ENCODE data around the gene SH2D3A. TPM values are rescaled to one million over a fixed set of nuclear protein-coding genes. Genes with fewer than 3 reads are reported as not detected.

Gene SH2D3A
- total RNA-seq, 1 experiment from 2014 or later = 75.7 TPM

GRCh38 chr19:6791237-6791636, 24.0 kb upstream of the SH2D3A start:
- Histone ChIP-seq H4K20me1 (ENCODE audit: insufficient read depth) (no peaks in the 10 kb centered on the region), H2AFZ (ENCODE audit: low read depth, low read length, poor library complexity, severe bottlenecking) (no peak overlapping the region), H3K27me3 (ENCODE audit: insufficient read depth, low read length) (no peaks in the 10 kb centered on the region), H3K27ac (ENCODE audit: low read depth, low read length) (no peak overlapping the region), H3K9me2 (ENCODE audit: insufficient read depth) (no peaks in the 10 kb centered on the region), H3K79me2 (ENCODE audit: insufficient read depth, low read length) (no peaks in the 10 kb centered on the region), H3K4me3 (replicated peaks in 1 of 2; ENCODE audit: low read depth in 1 of 2, low read length in 2 of 2) (no peak overlapping the region), H3K36me3 (ENCODE audit: control insufficient read depth in 1 of 2, insufficient read depth in 2 of 2, low read length in 2 of 2) (no peaks in the 10 kb centered on the region), H3K4me2 (ENCODE audit: low read length) (no peak overlapping the region), H3K9ac (ENCODE audit: low read length) (no peak overlapping the region), H3K4me1 (ENCODE audit: control insufficient read depth in 1 of 2, insufficient read depth in 2 of 2, low read length in 2 of 2) (peaks cover 2 to 5% of the 10 kb centered on the region in 2 experiments; a peak in 3 of 4 replicates), H3K9me3 (ENCODE audit: control insufficient read depth in 1 of 2, insufficient read depth in 1 of 2, low read depth in 1 of 2, low read length in 2 of 2) (no peaks in the 10 kb centered on the region; a peak in 1 of 4 replicates)
- ChIA-PET RAD21 (ENCODE audit: low non-redundant PET in 1 of 2, low total read pairs in 2 of 2, uncharacterized antibody in 2 of 2, unreplicated experiment in 2 of 2) (no interaction called here), POLR2A (no interaction called here), CTCF (no interaction called here)
- TF ChIP-seq SRF (IDR thresholded peaks at IDR 0.05; ENCODE audit: low read depth) (no peak), CEBPB (IDR thresholded peaks at IDR 0.05; ENCODE audit: low read depth) (no peak), RAD21 (IDR thresholded peaks at IDR 0.05; ENCODE audit: low read depth) (no peak), EGR1 (IDR thresholded peaks at IDR 0.05; ENCODE audit: low read depth) (no peak), YY1 (IDR thresholded peaks at IDR 0.05; ENCODE audit: extremely low read depth, insufficient replicate concordance, low read depth, low read length) (no peak), ELF1 (IDR thresholded peaks at IDR 0.05; ENCODE audit: borderline replicate concordance, low read depth) (no peak), POLR2A (IDR thresholded peaks at IDR 0.05; ENCODE audit: borderline replicate concordance, extremely low read depth, insufficient read depth, insufficient read length) (no peak), FOSL1 (IDR thresholded peaks at IDR 0.05; ENCODE audit: low read depth) (no peak), EZH2 (IDR thresholded peaks at IDR 0.05) (no peak), ZFX (IDR thresholded peaks at IDR 0.05) (no peak), POLR2AphosphoS5 (IDR thresholded peaks at IDR 0.05; ENCODE audit: low read depth, low read length) (no peak), SP1 (IDR thresholded peaks at IDR 0.05; ENCODE audit: low read depth) (no peak), JUND (IDR thresholded peaks at IDR 0.05) (no peak), ZNF274 (IDR thresholded peaks at IDR 0.05; ENCODE audit: low read depth, low read length) (no peak), CBX3 (IDR thresholded peaks at IDR 0.05; ENCODE audit: low read depth) (no peak), TCF7L2 (IDR thresholded peaks at IDR 0.05; ENCODE audit: borderline replicate concordance, extremely low read depth, insufficient read depth, insufficient read length) (no peak)
- TF ChIP-seq, protein P1, sequence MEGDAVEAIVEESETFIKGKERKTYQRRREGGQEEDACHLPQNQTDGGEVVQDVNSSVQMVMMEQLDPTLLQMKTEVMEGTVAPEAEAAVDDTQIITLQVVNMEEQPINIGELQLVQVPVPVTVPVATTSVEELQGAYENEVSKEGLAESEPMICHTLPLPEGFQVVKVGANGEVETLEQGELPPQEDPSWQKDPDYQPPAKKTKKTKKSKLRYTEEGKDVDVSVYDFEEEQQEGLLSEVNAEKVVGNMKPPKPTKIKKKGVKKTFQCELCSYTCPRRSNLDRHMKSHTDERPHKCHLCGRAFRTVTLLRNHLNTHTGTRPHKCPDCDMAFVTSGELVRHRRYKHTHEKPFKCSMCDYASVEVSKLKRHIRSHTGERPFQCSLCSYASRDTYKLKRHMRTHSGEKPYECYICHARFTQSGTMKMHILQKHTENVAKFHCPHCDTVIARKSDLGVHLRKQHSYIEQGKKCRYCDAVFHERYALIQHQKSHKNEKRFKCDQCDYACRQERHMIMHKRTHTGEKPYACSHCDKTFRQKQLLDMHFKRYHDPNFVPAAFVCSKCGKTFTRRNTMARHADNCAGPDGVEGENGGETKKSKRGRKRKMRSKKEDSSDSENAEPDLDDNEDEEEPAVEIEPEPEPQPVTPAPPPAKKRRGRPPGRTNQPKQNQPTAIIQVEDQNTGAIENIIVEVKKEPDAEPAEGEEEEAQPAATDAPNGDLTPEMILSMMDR (IDR thresholded peaks at IDR 0.05 in 2 of 3, conservative IDR thresholded peaks at IDR 0.05 in 1 of 3; ENCODE audit: borderline replicate concordance in 1 of 3, insufficient read depth in 1 of 3, low read depth in 2 of 3, low read length in 2 of 3) = no peak
- TF ChIP-seq, protein P2, sequence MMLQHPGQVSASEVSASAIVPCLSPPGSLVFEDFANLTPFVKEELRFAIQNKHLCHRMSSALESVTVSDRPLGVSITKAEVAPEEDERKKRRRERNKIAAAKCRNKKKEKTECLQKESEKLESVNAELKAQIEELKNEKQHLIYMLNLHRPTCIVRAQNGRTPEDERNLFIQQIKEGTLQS (IDR thresholded peaks at IDR 0.05) = no peak
- TF ChIP-seq, protein P3, sequence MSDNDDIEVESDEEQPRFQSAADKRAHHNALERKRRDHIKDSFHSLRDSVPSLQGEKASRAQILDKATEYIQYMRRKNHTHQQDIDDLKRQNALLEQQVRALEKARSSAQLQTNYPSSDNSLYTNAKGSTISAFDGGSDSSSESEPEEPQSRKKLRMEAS (IDR thresholded peaks at IDR 0.05) = no peak
- TF ChIP-seq, protein P4, sequence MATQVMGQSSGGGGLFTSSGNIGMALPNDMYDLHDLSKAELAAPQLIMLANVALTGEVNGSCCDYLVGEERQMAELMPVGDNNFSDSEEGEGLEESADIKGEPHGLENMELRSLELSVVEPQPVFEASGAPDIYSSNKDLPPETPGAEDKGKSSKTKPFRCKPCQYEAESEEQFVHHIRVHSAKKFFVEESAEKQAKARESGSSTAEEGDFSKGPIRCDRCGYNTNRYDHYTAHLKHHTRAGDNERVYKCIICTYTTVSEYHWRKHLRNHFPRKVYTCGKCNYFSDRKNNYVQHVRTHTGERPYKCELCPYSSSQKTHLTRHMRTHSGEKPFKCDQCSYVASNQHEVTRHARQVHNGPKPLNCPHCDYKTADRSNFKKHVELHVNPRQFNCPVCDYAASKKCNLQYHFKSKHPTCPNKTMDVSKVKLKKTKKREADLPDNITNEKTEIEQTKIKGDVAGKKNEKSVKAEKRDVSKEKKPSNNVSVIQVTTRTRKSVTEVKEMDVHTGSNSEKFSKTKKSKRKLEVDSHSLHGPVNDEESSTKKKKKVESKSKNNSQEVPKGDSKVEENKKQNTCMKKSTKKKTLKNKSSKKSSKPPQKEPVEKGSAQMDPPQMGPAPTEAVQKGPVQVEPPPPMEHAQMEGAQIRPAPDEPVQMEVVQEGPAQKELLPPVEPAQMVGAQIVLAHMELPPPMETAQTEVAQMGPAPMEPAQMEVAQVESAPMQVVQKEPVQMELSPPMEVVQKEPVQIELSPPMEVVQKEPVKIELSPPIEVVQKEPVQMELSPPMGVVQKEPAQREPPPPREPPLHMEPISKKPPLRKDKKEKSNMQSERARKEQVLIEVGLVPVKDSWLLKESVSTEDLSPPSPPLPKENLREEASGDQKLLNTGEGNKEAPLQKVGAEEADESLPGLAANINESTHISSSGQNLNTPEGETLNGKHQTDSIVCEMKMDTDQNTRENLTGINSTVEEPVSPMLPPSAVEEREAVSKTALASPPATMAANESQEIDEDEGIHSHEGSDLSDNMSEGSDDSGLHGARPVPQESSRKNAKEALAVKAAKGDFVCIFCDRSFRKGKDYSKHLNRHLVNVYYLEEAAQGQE (IDR thresholded peaks at IDR 0.05; ENCODE audit: low read depth) = no peak
- ATAC-seq (no peak), DNase-seq (ENCODE audit: low read depth, low spot score) (no peak)
- intact Hi-C loops (cut with micrococcal nuclease) = no loop called here
- BruUV-seq (replicated peaks) = no TSS peak

All from HCT116 (cell line).